Uterus (tissue), 2 donors: ENCODE measurements around the gene VANGL2.

Experiments used
- POLR2A ChIP-seq, 2 donors: fragments of 450-650 bp; IDR thresholded peaks; one replicate each; pipeline ENCODE4 v1.6.1; 2016; ENCODE audit warnings: antibody characterized with exemption in 2 of 2, mild to moderate bottlenecking in 1 of 2, moderate library complexity in 1 of 2
- TF ChIP-seq, protein P1 (sequence below), 4 experiments: fragments of 200-600 bp in 2 of 4; fragments of 450-650 bp in 2 of 4; sonication (generic) in 2 of 4; IDR thresholded peaks; one replicate each; pipeline ENCODE4 v1.5.1; 2016 to 2019; ENCODE audit warnings: antibody characterized with exemption in 4 of 4, mild to moderate bottlenecking in 2 of 4, moderate library complexity in 1 of 4

DNA sequence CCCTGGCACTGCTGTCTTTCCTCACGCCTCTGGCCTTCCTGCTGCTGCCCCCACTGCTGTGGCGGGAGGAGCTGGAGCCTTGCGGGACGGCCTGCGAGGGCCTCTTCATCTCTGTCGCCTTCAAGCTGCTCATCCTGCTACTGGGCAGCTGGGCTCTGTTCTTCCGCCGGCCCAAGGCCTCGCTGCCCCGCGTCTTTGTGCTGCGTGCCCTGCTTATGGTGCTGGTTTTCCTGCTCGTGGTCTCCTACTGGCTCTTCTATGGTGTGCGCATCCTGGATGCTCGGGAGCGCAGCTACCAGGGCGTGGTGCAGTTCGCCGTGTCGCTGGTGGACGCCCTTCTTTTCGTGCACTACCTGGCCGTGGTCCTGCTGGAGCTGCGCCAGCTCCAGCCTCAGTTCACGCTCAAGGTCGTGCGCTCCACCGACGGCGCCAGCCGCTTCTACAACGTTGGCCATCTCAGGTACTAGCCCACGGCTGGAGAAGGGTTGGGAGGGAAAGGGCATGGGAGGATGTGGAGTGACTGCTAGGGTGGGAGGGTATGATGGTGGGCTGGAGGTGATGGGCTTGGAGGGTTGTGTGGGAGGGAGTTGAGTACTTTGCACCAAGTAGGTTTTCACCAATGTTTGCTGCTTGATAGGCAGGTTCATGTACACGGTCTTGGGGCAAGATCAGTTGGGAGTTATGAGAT lies 18.9 kb downstream of the VANGL2 start:
- TF ChIP-seq, protein P1, sequence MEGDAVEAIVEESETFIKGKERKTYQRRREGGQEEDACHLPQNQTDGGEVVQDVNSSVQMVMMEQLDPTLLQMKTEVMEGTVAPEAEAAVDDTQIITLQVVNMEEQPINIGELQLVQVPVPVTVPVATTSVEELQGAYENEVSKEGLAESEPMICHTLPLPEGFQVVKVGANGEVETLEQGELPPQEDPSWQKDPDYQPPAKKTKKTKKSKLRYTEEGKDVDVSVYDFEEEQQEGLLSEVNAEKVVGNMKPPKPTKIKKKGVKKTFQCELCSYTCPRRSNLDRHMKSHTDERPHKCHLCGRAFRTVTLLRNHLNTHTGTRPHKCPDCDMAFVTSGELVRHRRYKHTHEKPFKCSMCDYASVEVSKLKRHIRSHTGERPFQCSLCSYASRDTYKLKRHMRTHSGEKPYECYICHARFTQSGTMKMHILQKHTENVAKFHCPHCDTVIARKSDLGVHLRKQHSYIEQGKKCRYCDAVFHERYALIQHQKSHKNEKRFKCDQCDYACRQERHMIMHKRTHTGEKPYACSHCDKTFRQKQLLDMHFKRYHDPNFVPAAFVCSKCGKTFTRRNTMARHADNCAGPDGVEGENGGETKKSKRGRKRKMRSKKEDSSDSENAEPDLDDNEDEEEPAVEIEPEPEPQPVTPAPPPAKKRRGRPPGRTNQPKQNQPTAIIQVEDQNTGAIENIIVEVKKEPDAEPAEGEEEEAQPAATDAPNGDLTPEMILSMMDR (IDR thresholded peaks at IDR 0.05), result no peak
- TF ChIP-seq POLR2A (IDR thresholded peaks at IDR 0.05), result no peak
